HCT116 (cell line): Measurements from ENCODE around the gene IFNL4. TPM values are rescaled to one million over a fixed set of nuclear protein-coding genes. Genes with fewer than 3 reads are reported as not detected.
"Not testable (repeated sequence)": the region's sequence is repeated elsewhere in the genome, so short reads cannot be mapped to it uniquely, and the experiment has no call there.

ENCODE experiments used
- ATAC-seq: fragments of 200-7000 bp; cut with Tn5 transposase; 2 replicates; pipeline ENCODE4 v1.9.1; 2020; ENCODE audit warnings: mild to moderate bottlenecking, moderate library complexity
- BruUV-seq: library from RNA; stranded (reverse); fragments of 400-500 nt; replicated peaks from 2 replicates; lab custom pipeline; 2021; lab: Mats Ljungman, UMichigan
- CTCF ChIA-PET: fragments of 300-600 bp; sonication (Branson Sonifier 250); formaldehyde crosslinking; loops from one replicate; lab custom pipeline; 2021; ENCODE audit warnings: antibody characterized with exemption; lab: Charles Lee
- POLR2A ChIA-PET: fragments of 300-600, 350-600 bp; sonication (Branson Sonifier 250); formaldehyde crosslinking; loops from one replicate; lab custom pipeline; 2021; ENCODE audit warnings: antibody characterized with exemption; lab: Charles Lee
- RAD21 ChIA-PET, 2 experiments: fragments of 300-600 bp; sonication (Branson Sonifier 250); formaldehyde crosslinking; loops; one replicate each; lab custom pipeline; 2023; ENCODE audit warnings: low total read pairs in 2 of 2; ENCODE audit not compliant: uncharacterized antibody in 2 of 2, unreplicated experiment in 2 of 2, low non-redundant PET in 1 of 2; lab: Charles Lee
- DNase-seq: peaks from one replicate; pipeline ENCODE4 v3.0.0-alpha.2; 2010; ENCODE audit warnings: low read depth, low spot score
- H2AFZ ChIP-seq: fragments of 200-600 bp; shearing (Covaris generic), sonication (generic); 2 replicates; pipeline ENCODE4 v1.6.1; 2017; ENCODE audit warnings: low read depth, mixed run types, mixed read lengths, antibody characterized with exemption, low read length; ENCODE audit not compliant: poor library complexity, severe bottlenecking
- H3K27ac ChIP-seq: 2 replicates; pipeline ENCODE4 v1.5.1; 2012; ENCODE audit warnings: low read depth, low read length
- H3K27me3 ChIP-seq: fragments of 200-600 bp; sonication (generic); 2 replicates; pipeline ENCODE4 v1.6.1; 2016; ENCODE audit warnings: mixed run types, low read length, mixed read lengths; ENCODE audit not compliant: insufficient read depth
- H3K36me3 ChIP-seq, 2 experiments: fragments of 200-500 bp in 1 of 2; fragments of 200-600 bp in 1 of 2; sonication (Bioruptor generic) in 1 of 2; sonication (generic) in 1 of 2; 2 replicates each; pipeline versions ENCODE4 v1.5.1 to v1.6.1; 2014 to 2016; ENCODE audit warnings: low read length in 2 of 2, inconsistent platforms in 1 of 2, mixed read lengths in 1 of 2, mixed run types in 1 of 2; ENCODE audit not compliant: insufficient read depth in 2 of 2, control insufficient read depth in 1 of 2
- H3K4me1 ChIP-seq, 2 experiments: fragments of 200-600 bp in 1 of 2; sonication (generic) in 1 of 2; 2 replicates each; pipeline versions ENCODE4 v1.5.1 to v1.6.1; 2012 to 2017; ENCODE audit warnings: low read length in 2 of 2, inconsistent platforms in 1 of 2, mild to moderate bottlenecking in 1 of 2, mixed read lengths in 1 of 2, mixed run types in 1 of 2, moderate library complexity in 1 of 2; ENCODE audit not compliant: insufficient read depth in 2 of 2, control insufficient read depth in 1 of 2
- H3K4me2 ChIP-seq: fragments of 200-600 bp; sonication (generic); 2 replicates; pipeline ENCODE4 v1.6.1; 2017; ENCODE audit warnings: mixed run types, low read length, mixed read lengths
- H3K4me3 ChIP-seq, 2 experiments: fragments of 200-600 bp in 1 of 2; sonication (generic) in 1 of 2; replicated peaks in 1 of 2; 2 replicates each; pipeline ENCODE4 v1.5.1; 2011 to 2016; ENCODE audit warnings: low read length in 2 of 2, control low read depth in 1 of 2, low read depth in 1 of 2, mild to moderate bottlenecking in 1 of 2, mixed read lengths in 1 of 2, mixed run types in 1 of 2
- H3K79me2 ChIP-seq: fragments of 200-600 bp; sonication (generic); 2 replicates; pipeline ENCODE4 v1.6.1; 2017; ENCODE audit warnings: mild to moderate bottlenecking, mixed run types, low read length, moderate library complexity, mixed read lengths; ENCODE audit not compliant: insufficient read depth
- H3K9ac ChIP-seq: fragments of 200-600 bp; sonication (generic); 2 replicates; pipeline ENCODE4 v1.6.1; 2016; ENCODE audit warnings: low read length, mixed read lengths
- H3K9me2 ChIP-seq: fragments of 200-600 bp; sonication (generic), shearing (Covaris generic); 2 replicates; pipeline ENCODE4 v1.6.1; 2017; ENCODE audit warnings: mixed run types, mild to moderate bottlenecking, moderate library complexity; ENCODE audit not compliant: insufficient read depth
- H3K9me3 ChIP-seq, 2 experiments: fragments of 200-500 bp in 1 of 2; fragments of 200-600 bp in 1 of 2; sonication (Bioruptor generic) in 1 of 2; sonication (generic) in 1 of 2; 2 replicates each; pipeline ENCODE4 v1.6.1; 2014 to 2017; ENCODE audit warnings: low read length in 2 of 2, mixed read lengths in 2 of 2, inconsistent platforms in 1 of 2, low read depth in 1 of 2, mild to moderate bottlenecking in 1 of 2, mixed run types in 1 of 2, moderate library complexity in 1 of 2; ENCODE audit not compliant: control insufficient read depth in 1 of 2, insufficient read depth in 1 of 2
- H4K20me1 ChIP-seq: fragments of 200-600 bp; sonication (generic), shearing (Covaris generic); 2 replicates; pipeline ENCODE4 v1.6.1; 2017; ENCODE audit warnings: mixed run types, mild to moderate bottlenecking, moderate library complexity; ENCODE audit not compliant: insufficient read depth
- CBX3 ChIP-seq: IDR thresholded peaks from 2 replicates; pipeline ENCODE4 v1.6.1; 2012; ENCODE audit warnings: low read depth
- CEBPB ChIP-seq: IDR thresholded peaks from 2 replicates; pipeline ENCODE4 v1.6.1; 2012; ENCODE audit warnings: low read depth
- RAD21 ChIP-seq: IDR thresholded peaks from 2 replicates; pipeline ENCODE4 v1.6.1; 2012; ENCODE audit warnings: low read depth, mild to moderate bottlenecking
- TCF7L2 ChIP-seq: IDR thresholded peaks from 2 replicates; pipeline ENCODE4 v1.7.0; 2011; ENCODE audit warnings: borderline replicate concordance, inconsistent platforms; ENCODE audit not compliant: insufficient read depth, insufficient read length; ENCODE audit errors: extremely low read depth
- YY1 ChIP-seq: IDR thresholded peaks from 2 replicates; pipeline ENCODE4 v1.6.1; 2011; ENCODE audit warnings: low read length, low read depth, moderate library complexity, mild to moderate bottlenecking; ENCODE audit not compliant: insufficient replicate concordance; ENCODE audit errors: extremely low read depth
- ZBTB33 ChIP-seq: IDR thresholded peaks from 2 replicates; pipeline ENCODE4 v1.6.1; 2011; ENCODE audit warnings: mild to moderate bottlenecking, low read length, moderate library complexity; ENCODE audit not compliant: insufficient replicate concordance; ENCODE audit errors: extremely low read depth
- intact Hi-C: fragments of 100-400 bp; cut with micrococcal nuclease; formaldehyde crosslinking; loops from 2 replicates; pipeline ENCODE4 v1.10.0; 2022
- total RNA-seq: library from RNA; stranded (reverse); gene quantifications from one replicate; pipeline ENCODE4 v1.2.1, GENCODE V29; 2021; ENCODE audit not compliant: unreplicated experiment
- TF ChIP-seq, protein P1 (sequence below), 3 experiments: fragments of 200-600 bp in 1 of 3; sonication (generic) in 1 of 3; IDR thresholded peaks in 2 of 3; conservative IDR thresholded peaks in 1 of 3; 2 replicates each; pipeline ENCODE4 v1.5.1; 2012 to 2017; ENCODE audit warnings: low read depth in 2 of 3, low read length in 2 of 3, antibody characterized with exemption in 1 of 3, borderline replicate concordance in 1 of 3, control low read depth in 1 of 3, mild to moderate bottlenecking in 1 of 3, mixed read lengths in 1 of 3, mixed run types in 1 of 3, moderate library complexity in 1 of 3; ENCODE audit not compliant: insufficient read depth in 1 of 3

Gene IFNL4
- total RNA-seq, 1 experiment from 2014 or later = not detected

GRCh38 chr19:39244410-39245100, 4.1 kb downstream of the IFNL4 start, which contains the start of gene IFNL3:
Gene IFNL3 (minus strand): TSS chr19:39245006. CDS start chr19:39244967, 39 bp downstream.
- intact Hi-C loops, H3K4me1 ChIP-seq, H3K27ac ChIP-seq, H4K20me1 ChIP-seq, BruUV-seq, CTCF ChIA-PET, H3K27me3 ChIP-seq, H3K4me2 ChIP-seq, H3K9me2 ChIP-seq, DNase-seq, H3K9ac ChIP-seq, H3K36me3 ChIP-seq, H3K79me2 ChIP-seq, H2AFZ ChIP-seq, H3K9me3 ChIP-seq, RAD21 ChIA-PET, POLR2A ChIA-PET, H3K4me3 ChIP-seq: not testable (repeated sequence)
- peak; percentile 5; the same call in 1 of the 2 replicates for ATAC-seq

DNA sequence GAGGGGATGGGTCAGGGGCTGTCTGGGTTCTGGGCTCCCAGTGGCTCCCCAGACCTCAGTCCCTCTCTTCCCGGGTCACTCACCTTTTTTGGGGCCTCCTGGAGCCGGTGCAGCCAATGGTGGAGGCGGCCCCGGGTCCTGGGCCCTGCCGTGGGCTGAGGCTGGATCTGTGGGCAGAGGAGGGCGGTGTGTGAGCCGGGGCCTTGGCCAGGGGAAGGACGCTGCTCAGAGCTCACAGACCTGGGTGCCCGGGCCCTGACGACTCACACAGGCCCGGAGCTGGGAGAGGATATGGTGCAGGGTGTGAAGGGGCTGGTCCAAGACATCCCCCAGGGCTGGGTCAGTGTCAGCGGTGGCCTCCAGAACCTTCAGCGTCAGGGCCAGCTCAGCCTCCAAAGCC, 4.9 kb downstream of the IFNL4 start:
- H3K9me2 ChIP-seq, H3K27me3 ChIP-seq, H3K36me3 ChIP-seq, DNase-seq, H3K4me2 ChIP-seq, CTCF ChIA-PET, POLR2A ChIA-PET, BruUV-seq, intact Hi-C loops, H3K4me3 ChIP-seq, H3K9ac ChIP-seq, ATAC-seq, H3K79me2 ChIP-seq, RAD21 ChIA-PET, H3K4me1 ChIP-seq, H3K27ac ChIP-seq, H3K9me3 ChIP-seq, H4K20me1 ChIP-seq, H2AFZ ChIP-seq: not testable (repeated sequence)

DNA sequence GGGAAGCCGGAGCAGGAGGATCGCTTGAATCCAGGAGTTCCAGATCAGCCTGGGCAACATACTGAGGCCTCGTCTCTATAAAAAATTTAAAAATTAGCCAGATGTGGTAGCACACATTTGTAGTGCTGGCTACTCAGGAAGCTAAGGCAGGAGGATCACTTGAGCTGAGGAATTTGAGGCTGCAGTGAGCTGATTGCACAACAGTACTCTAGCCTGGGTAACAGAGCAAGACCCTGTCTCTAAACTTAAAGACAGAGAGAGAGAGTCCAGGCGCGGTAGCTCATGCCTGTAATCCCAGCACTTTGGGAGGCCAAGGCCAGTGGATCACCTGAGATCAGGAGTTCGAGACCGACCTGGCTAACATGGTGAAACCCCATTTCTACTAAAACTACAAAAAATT, 8.2 kb downstream of the IFNL4 start:
- Histone ChIP-seq H2AFZ (no peak overlapping the region), H3K9ac (no peak overlapping the region), H3K9me2 (no peaks in the 10 kb centered on the region), H3K4me2 (no peak overlapping the region), H3K4me1 (peaks cover 9 to 11% of the 10 kb centered on the region in 2 experiments; a peak in 3 of 4 replicates), H3K79me2 (no peaks in the 10 kb centered on the region), H3K4me3 (no peak overlapping the region), H3K9me3 (no peaks in the 10 kb centered on the region), H3K36me3 (no peaks in the 10 kb centered on the region), H3K27me3 (no peaks in the 10 kb centered on the region), H3K27ac (no peak overlapping the region), H4K20me1 (no peaks in the 10 kb centered on the region)
- BruUV-seq = no TSS peak
- ATAC-seq (no peak), DNase-seq (no peak)
- CTCF ChIA-PET = no interaction called here
- intact Hi-C loops = no loop called here
- RAD21 ChIA-PET = no interaction called here
- POLR2A ChIA-PET = no interaction called here
- no peak for TF ChIP-seq TCF7L2
- no peak for TF ChIP-seq CEBPB
- TF ChIP-seq, protein P1, sequence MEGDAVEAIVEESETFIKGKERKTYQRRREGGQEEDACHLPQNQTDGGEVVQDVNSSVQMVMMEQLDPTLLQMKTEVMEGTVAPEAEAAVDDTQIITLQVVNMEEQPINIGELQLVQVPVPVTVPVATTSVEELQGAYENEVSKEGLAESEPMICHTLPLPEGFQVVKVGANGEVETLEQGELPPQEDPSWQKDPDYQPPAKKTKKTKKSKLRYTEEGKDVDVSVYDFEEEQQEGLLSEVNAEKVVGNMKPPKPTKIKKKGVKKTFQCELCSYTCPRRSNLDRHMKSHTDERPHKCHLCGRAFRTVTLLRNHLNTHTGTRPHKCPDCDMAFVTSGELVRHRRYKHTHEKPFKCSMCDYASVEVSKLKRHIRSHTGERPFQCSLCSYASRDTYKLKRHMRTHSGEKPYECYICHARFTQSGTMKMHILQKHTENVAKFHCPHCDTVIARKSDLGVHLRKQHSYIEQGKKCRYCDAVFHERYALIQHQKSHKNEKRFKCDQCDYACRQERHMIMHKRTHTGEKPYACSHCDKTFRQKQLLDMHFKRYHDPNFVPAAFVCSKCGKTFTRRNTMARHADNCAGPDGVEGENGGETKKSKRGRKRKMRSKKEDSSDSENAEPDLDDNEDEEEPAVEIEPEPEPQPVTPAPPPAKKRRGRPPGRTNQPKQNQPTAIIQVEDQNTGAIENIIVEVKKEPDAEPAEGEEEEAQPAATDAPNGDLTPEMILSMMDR (IDR thresholded peaks at IDR 0.05 in 2 of 3, conservative IDR thresholded peaks at IDR 0.05 in 1 of 3; ENCODE audit: borderline replicate concordance in 1 of 3, insufficient read depth in 1 of 3, low read depth in 2 of 3, low read length in 2 of 3) = no peak
- TF ChIP-seq ZBTB33 = no peak
- no peak for TF ChIP-seq CBX3
- TF ChIP-seq YY1 = no peak
- TF ChIP-seq RAD21 = no peak
